ENCODE data around the gene PKN1. TPM values are rescaled to one million over a fixed set of nuclear protein-coding genes. Genes with fewer than 3 reads are reported as not detected.

PKN1 gene
- total RNA-seq, 2 experiments from 2014 or later = 244 to 265 TPM

- POLR2A ChIA-PET = interaction anchor here (0.6 kb wide), 1 partner anchor 116 kb away, joined by 3 read pairs; no protein-coding TSS in a partner anchor
- Mint-ChIP-seq H3K4me3 (no peak overlapping the region), H3K9me3 (no peaks in the 10 kb centered on the region), H3K4me1 (peaks cover 23% of the 10 kb centered on the region), H3K27me3 (peaks cover 14% of the 10 kb centered on the region), H3K36me3 (peaks cover 4% of the 10 kb centered on the region), H3K27ac (no peak overlapping the region)
- no peak for ATAC-seq (ENCODE audit: low read depth)
- no peak for DNase-seq
Measured at GRCh38 chr19:14477418-14478112, 44.5 kb downstream of the PKN1 start.

- Mint-ChIP-seq H3K9me3 (no peaks in the 10 kb centered on the region), H3K36me3 (no peaks in the 10 kb centered on the region), H3K4me3 (no peak overlapping the region), H3K27me3 (peaks cover 8% of the 10 kb centered on the region), H3K4me1 (peaks cover 18% of the 10 kb centered on the region), H3K27ac (no peak overlapping the region)
- no peak for ATAC-seq (ENCODE audit: low read depth)
- POLR2A ChIA-PET = interaction anchor here (0.5 to 0.9 kb wide), 3 partner anchors 22 to 1360 kb away, joined by 3 read pairs; partner anchors contain the start of gene DNAJB1
- no peak for DNase-seq
Measured at GRCh38 chr19:14478113-14478545, 45.0 kb downstream of the PKN1 start.

DNA sequence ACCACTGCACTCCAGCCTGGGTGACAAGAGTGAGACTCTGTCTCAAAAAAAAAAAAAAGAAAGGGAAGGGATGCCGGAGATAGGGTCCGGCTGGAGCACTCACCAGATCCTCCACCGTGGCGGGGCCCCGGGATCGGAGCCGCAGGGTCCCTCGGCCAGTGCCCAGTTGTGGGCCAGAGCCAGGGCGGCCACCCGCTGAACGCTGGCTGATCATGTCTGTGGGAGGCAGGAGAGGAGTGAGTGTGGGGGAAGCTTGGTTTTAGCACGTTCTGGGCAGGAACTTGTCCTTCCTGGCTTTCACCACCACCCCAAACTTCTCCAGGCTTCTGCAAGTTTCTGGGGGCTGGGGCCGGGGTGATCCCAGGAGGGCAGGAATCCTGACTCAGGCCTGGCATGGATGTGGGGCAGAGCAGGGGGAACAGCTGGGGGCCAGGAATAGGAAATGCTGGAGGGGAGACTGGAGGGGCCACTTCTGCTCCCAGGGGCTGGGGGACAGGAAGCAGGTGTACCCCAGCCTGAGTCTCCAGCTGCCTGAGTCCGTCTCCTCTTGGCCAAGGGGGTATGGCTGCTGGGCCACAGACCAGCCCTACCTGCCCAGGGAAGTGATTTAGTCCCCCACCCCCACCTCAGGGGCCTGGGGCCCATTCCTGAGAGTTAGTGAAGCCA is 46.3 kb downstream of the PKN1 start:
- POLR2A ChIA-PET = interaction anchor here (0.7 to 1.1 kb wide), 5 partner anchors 11 to 343 kb away, joined by 3 to 4 read pairs (median 4); no protein-coding TSS in a partner anchor
- H3K4me3 Mint-ChIP-seq = no peak overlapping the region
- H3K27me3 Mint-ChIP-seq = peaks cover 4% of the 10 kb centered on the region
- DNase-seq = no peak
- peaks cover 16% of the 10 kb centered on the region for H3K4me1 Mint-ChIP-seq
- ATAC-seq (ENCODE audit: low read depth) = no peak
- H3K36me3 Mint-ChIP-seq = peaks cover 2% of the 10 kb centered on the region
- H3K9me3 Mint-ChIP-seq = no peaks in the 10 kb centered on the region
- H3K27ac Mint-ChIP-seq = no peak overlapping the region

DNA sequence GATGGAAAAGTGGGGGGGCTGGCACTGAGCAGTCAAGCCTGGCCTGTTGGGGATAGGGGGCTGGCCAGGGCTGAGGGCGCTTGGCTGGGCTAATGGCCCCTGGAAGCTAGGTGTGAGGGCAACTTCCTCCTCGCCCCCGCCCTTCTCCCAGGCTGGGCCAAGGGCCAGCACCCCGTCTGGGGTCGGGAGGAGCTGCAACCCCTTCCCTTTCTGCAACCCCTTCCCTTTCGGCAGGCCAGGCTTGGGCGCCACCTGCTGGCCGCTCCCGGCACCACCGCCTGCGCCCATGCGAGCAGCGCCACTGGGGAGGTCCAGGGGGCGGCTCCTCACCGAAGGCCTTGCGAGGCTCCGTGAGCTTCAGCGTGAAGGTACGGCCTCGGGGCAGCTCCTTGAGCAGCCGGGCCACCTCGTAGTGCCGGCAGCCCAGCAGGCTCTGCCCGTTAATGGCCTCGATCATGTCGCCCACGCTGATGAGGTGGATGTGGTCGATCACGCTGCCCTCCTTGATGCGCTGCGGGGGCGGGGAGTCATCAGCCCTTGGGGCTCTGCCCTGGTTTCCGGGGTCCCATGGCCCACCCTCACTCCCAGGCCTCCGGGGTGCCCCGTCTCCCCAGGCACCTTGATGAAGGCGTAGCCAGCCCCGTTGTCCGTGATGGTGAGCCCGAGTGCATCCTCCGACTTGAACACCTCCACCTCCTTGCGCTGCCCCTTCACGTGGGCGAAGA is 47.0 kb downstream of the PKN1 start:
- Mint-ChIP-seq H3K9me3 (no peaks in the 10 kb centered on the region), H3K4me1 (peaks cover 11% of the 10 kb centered on the region), H3K4me3 (no peak overlapping the region), H3K27ac (no peak overlapping the region), H3K27me3 (no peaks in the 10 kb centered on the region), H3K36me3 (peaks cover 2% of the 10 kb centered on the region)
- ATAC-seq (ENCODE audit: low read depth) (peak; percentile 53), DNase-seq (peak; percentile 88)
- POLR2A ChIA-PET = interaction anchor here (0.8 to 1.1 kb wide), 4 partner anchors 12 to 343 kb away, joined by 3 to 4 read pairs (median 4); no protein-coding TSS in a partner anchor

DNA sequence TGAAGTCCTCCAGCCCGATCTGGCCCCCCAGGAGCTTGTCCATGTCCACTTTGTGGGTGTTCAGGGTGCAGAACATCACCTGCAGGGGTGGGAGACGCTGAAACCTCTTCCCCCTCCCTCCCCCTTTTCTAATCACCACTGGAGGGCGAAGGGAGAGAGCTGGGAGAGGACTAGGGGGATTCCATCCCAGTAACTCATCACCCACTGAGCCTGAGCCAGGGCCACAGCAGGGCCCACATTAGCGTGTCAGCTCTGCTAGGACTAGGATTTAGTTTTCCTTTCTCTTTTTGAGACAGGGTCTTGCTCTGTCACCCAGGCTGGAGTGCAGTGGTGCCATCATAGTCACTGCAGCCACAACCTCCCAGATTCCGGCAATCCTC is 47.6 kb downstream of the PKN1 start:
- POLR2A ChIA-PET = interaction anchor here (1.0 kb wide), 1 partner anchor 344 kb away, joined by 4 read pairs; no protein-coding TSS in a partner anchor
- H3K27me3 Mint-ChIP-seq = no peaks in the 10 kb centered on the region
- ATAC-seq (ENCODE audit: low read depth) = no peak
- H3K36me3 Mint-ChIP-seq = peaks cover 2% of the 10 kb centered on the region
- DNase-seq = no peak
- peaks cover 8% of the 10 kb centered on the region for H3K4me1 Mint-ChIP-seq
- no peaks in the 10 kb centered on the region for H3K9me3 Mint-ChIP-seq
- H3K27ac Mint-ChIP-seq = no peak overlapping the region
- no peak overlapping the region for H3K4me3 Mint-ChIP-seq

DNA sequence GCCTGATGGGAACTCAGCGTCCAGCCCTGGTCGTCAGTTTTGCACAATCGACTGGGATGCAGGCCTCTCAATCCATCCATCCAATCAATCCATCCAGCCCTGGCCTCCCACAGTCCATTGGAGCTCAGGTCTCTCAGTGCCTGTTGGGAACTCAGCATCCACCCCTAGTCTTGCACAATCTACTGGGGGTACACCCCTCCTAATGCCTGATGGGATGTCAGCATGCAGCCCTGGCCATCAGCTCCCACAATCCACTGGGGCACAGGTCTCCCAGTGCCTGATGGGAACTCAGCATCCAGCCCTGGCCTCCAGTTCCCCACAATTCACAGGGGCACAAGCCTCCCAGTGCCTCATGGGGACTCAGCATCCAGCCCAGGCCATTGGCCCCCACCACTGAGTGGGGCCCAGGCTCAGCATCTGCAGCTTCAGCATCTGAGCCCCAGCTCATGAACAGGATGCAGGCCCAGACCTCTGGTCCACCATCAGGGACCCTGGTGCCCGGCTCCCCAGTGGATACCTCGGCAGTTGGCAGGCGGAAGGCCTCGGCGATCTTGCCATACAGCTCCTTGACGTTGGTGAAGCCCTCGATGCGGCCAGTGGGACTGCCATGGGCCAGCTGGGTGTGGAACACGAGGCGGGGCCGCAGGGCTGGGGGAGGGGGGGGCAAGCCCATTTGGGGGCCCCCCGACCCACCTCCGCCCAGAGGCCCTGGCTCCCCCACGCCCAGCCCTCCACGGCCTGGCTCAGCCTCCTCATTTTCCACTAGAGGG is 49.3 kb downstream of the PKN1 start:
- POLR2A ChIA-PET = no interaction called here
- Mint-ChIP-seq H3K4me3 (no peak overlapping the region), H3K27me3 (no peaks in the 10 kb centered on the region), H3K9me3 (no peaks in the 10 kb centered on the region), H3K36me3 (peaks cover 3% of the 10 kb centered on the region), H3K27ac (no peak overlapping the region), H3K4me1 (peaks cover 6% of the 10 kb centered on the region)
- no peak for DNase-seq
- ATAC-seq (ENCODE audit: low read depth) = no peak

- H3K4me1 Mint-ChIP-seq = peaks cover 10% of the 10 kb centered on the region
- peaks cover 10% of the 10 kb centered on the region for H3K36me3 Mint-ChIP-seq
- no peak for ATAC-seq (ENCODE audit: low read depth)
- no peaks in the 10 kb centered on the region for H3K27me3 Mint-ChIP-seq
- DNase-seq = no peak
- H3K27ac Mint-ChIP-seq = no peak overlapping the region
- H3K9me3 Mint-ChIP-seq = no peaks in the 10 kb centered on the region
- POLR2A ChIA-PET = interaction anchor here (0.7 to 1.7 kb wide), 3 partner anchors 20 to 34 kb away, joined by 4 to 5 read pairs (median 4); partner anchors contain the start of gene DNAJB1
- H3K4me3 Mint-ChIP-seq = no peak overlapping the region
Measured at GRCh38 chr19:14487370-14488125, 54.4 kb downstream of the PKN1 start.

DNA sequence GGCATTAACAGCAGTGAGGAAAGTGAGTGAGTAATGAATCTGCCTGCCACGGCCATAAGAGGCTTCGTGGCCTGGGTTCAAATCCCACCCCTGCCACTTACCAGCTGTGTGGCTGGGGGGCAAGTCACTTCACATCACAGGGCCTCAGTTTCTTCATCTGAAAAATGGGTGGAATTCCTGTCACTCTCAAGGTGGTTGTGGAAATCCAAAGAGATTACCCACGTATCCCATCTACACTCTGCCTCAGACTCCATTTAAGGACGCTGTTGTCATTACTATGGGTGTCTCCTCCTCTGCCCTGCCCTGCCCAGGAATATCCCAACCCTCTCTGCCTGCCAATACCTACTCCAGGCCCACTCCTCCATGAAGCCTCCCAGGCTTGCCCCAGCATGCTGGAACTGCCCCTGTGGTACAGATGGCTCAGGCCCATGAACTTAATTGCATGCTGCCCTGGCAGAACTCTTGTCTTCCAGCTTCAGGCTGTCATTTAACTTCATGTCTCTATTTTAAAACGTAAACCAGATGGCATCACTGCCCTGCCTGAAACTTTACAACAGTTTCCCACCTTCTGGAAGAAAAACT is 59.7 kb downstream of the PKN1 start:
- peaks cover 15% of the 10 kb centered on the region for H3K4me1 Mint-ChIP-seq
- peaks cover 10% of the 10 kb centered on the region for H3K36me3 Mint-ChIP-seq
- H3K27me3 Mint-ChIP-seq = peaks cover 3% of the 10 kb centered on the region
- no peak overlapping the region for H3K4me3 Mint-ChIP-seq
- H3K9me3 Mint-ChIP-seq = no peaks in the 10 kb centered on the region
- ATAC-seq (ENCODE audit: low read depth) (no peak), DNase-seq (no peak)
- POLR2A ChIA-PET = no interaction called here
- no peak overlapping the region for H3K27ac Mint-ChIP-seq

DNA sequence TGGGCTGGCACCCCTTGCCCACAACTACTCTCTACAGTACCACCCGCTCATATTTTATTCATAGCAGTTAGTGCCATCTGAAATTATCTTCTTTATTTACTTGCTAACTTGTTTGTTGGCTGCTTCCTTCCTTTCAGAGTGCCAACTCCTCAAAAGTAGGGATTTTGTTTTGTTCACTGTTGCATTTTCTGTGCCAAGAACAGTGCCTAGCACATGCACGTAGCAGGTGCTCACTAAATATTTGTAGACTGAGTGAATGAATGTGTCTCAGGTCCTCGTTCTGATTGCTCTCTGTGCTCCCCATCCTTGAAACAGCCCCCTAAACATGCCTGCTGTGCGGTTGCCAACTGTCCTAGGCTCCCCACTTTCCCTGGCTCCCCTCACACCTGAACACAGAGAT is 61.3 kb downstream of the PKN1 start:
- no peak for ATAC-seq (ENCODE audit: low read depth)
- Mint-ChIP-seq H3K36me3 (peaks cover 7% of the 10 kb centered on the region), H3K9me3 (no peaks in the 10 kb centered on the region), H3K27me3 (peaks cover 3% of the 10 kb centered on the region), H3K4me3 (peak overlapping the region; percentile 84), H3K4me1 (peaks cover 15% of the 10 kb centered on the region), H3K27ac (peak overlapping the region; percentile 61)
- no peak for DNase-seq
- POLR2A ChIA-PET = interaction anchor here (0.6 to 2.6 kb wide), 4 partner anchors 12 to 117 kb away, joined by 3 to 29 read pairs (median 6); no protein-coding TSS in a partner anchor

GRCh38 chr19:14494910-14495671 is 62.0 kb downstream of the PKN1 start:
- Mint-ChIP-seq H3K36me3 (peaks cover 7% of the 10 kb centered on the region), H3K4me3 (peak overlapping the region; percentile 84), H3K27ac (peak overlapping the region; percentile 68), H3K9me3 (no peaks in the 10 kb centered on the region), H3K4me1 (peaks cover 15% of the 10 kb centered on the region), H3K27me3 (peaks cover 3% of the 10 kb centered on the region)
- DNase-seq (no peak), ATAC-seq (ENCODE audit: low read depth) (no peak)
- POLR2A ChIA-PET = interaction anchor here (1.0 to 2.6 kb wide), 6 partner anchors 9 to 27 kb away, joined by 3 to 29 read pairs (median 8); partner anchors contain the start of gene DNAJB1

DNA sequence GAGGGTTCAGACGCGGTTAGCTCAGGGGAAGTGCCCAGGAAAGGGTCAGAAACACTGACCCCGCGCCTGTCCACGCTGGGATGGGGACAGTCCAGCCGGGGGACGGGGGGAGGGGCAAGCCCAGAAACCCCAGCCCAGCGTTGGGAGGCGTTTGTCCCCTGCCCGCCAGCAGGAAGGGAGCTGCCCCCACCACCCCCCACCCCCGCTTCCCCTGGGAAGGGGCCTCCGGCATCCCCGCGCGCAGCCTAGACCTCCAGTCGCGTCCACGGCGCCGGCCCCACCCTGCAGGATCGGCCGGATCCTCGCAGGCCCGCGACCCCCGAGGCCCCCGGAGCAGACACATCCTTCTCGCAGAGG is 62.5 kb downstream of the PKN1 start:
- Mint-ChIP-seq H3K4me1 (peaks cover 15% of the 10 kb centered on the region), H3K27me3 (peaks cover 3% of the 10 kb centered on the region), H3K4me3 (peak overlapping the region; percentile 84), H3K36me3 (peaks cover 7% of the 10 kb centered on the region), H3K27ac (peak overlapping the region; percentile 68), H3K9me3 (no peaks in the 10 kb centered on the region)
- POLR2A ChIA-PET = interaction anchor here (1.0 to 2.6 kb wide), 7 partner anchors 8 to 68 kb away, joined by 3 to 29 read pairs (median 8); partner anchors contain the start of gene DNAJB1
- ATAC-seq (ENCODE audit: low read depth) = peak; percentile 1
- DNase-seq = no peak
